Measurements from ENCODE around the gene MALT1.
"Not testable (repeated sequence)": the region's sequence is repeated elsewhere in the genome, so short reads cannot be mapped to it uniquely, and the experiment has no call there.

Gene MALT1

GRCh38 chr18:58748899-58749595 lies 77.8 kb downstream of the MALT1 start:
- FAIRE-seq = no peak

GRCh38 chr18:58753976-58754375 lies 82.7 kb downstream of the MALT1 start:
- FAIRE-seq = no peak

GRCh38 chr18:58754544-58755068 lies 83.3 kb downstream of the MALT1 start:
- FAIRE-seq = no peak

GRCh38 chr18:58755304-58756010 lies 84.2 kb downstream of the MALT1 start:
- no peak for FAIRE-seq

GRCh38 chr18:58756148-58756547 lies 84.9 kb downstream of the MALT1 start:
- FAIRE-seq = no peak

GRCh38 chr18:58756596-58757240 lies 85.5 kb downstream of the MALT1 start:
- FAIRE-seq = no peak

- FAIRE-seq = not testable (repeated sequence)
These were observed 86.1 kb downstream of the MALT1 start for GRCh38 chr18:58757351-58757750.

GRCh38 chr18:58758046-58758445 lies 86.8 kb downstream of the MALT1 start:
- FAIRE-seq = no peak

- FAIRE-seq = no peak
These were observed 87.3 kb downstream of the MALT1 start for GRCh38 chr18:58758606-58759005.

- no peak for FAIRE-seq
These were observed 90.1 kb downstream of the MALT1 start for GRCh38 chr18:58761241-58761969.

- no peak for FAIRE-seq
These were observed 90.9 kb downstream of the MALT1 start for GRCh38 chr18:58761970-58762780.

GRCh38 chr18:58762781-58763171 lies 91.5 kb downstream of the MALT1 start:
- no peak for FAIRE-seq

- FAIRE-seq = no peak
These were observed 94.9 kb downstream of the MALT1 start for GRCh38 chr18:58766164-58766563.

- FAIRE-seq = no peak
These were observed 95.7 kb downstream of the MALT1 start for GRCh38 chr18:58766946-58767345.

GRCh38 chr18:58768293-58768974 lies 97.2 kb downstream of the MALT1 start:
- FAIRE-seq = no peak

GRCh38 chr18:58769321-58769720 lies 98.1 kb downstream of the MALT1 start:
- no peak for FAIRE-seq

GRCh38 chr18:58770601-58771000 lies 99.3 kb downstream of the MALT1 start:
- FAIRE-seq = no peak

GRCh38 chr18:58772161-58772560 lies 100.9 kb downstream of the MALT1 start:
- no peak for FAIRE-seq

GRCh38 chr18:58776084-58776483 lies 104.8 kb downstream of the MALT1 start:
- no peak for FAIRE-seq

GRCh38 chr18:58776541-58776940 lies 105.3 kb downstream of the MALT1 start:
- FAIRE-seq = not testable (repeated sequence)

GRCh38 chr18:58777471-58777870 lies 106.2 kb downstream of the MALT1 start:
- no peak for FAIRE-seq

Data from colon (tissue), 2 donors.